Muscle of back (tissue), 11 donors: ENCODE measurements around the gene GRIN2A. TPM values are rescaled to one million over a fixed set of nuclear protein-coding genes. Genes with fewer than 3 reads are reported as not detected.
A peak's percentile ranks its signal among the peaks of the same experiment; 100 is the strongest.

Experiments
- DNase-seq, 3 donors: peaks; one replicate each; pipeline versions ENCODE4 v3.0.0 to v3.0.0-alpha.2; 2013
- polyA plus RNA-seq, 10 donors: library from polyadenylated mRNA; unstranded; fragments of 120-200 nt; gene quantifications; one replicate each; pipeline ENCODE4 v1.2.1, GENCODE V29; 2013; ENCODE audit not compliant: insufficient read length in 10 of 10

The GRIN2A gene
- polyA plus RNA-seq, 10 donors: 0.22 to 0.66 (median 0.34) TPM

DNA sequence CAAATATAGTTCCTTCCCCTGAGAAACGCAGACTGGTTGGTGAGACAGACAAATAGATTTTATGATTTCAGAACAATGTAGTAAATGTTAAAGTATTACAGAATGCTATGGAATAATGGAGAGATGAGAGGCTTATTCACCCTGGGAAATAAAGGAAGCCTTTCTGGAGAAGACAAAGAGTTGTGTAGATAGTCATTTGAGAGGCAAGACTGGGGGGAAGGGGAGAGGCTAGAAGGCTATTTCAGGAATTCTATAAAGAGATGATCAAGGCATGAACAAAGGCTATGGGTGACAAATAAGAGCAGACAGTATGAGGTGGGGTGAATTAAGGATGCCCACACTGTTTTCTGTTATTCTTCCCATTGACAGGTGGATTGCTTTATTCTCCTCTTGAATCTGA, 211.4 kb downstream of the GRIN2A start:
- no peak for DNase-seq

DNA sequence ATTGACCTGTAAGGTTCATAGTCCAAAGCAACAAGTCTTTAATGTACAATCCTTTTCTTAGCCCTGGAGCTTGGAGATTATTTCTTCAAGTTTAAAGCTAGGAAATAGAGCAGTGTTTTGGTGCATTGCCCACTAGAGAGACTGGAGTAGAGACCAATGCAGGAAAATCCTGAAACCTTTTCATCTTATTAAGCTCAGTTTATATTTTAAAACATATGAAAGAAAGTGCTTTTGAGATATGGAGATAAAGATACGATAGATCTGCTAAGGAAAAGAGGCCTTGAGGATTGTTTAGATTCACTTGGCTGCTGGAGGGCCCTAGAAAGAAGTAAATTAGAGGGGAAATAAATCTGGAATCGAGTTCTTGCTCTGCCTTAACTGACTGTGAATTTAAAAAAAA, 212.0 kb downstream of the GRIN2A start:
- no peak for DNase-seq

DNA sequence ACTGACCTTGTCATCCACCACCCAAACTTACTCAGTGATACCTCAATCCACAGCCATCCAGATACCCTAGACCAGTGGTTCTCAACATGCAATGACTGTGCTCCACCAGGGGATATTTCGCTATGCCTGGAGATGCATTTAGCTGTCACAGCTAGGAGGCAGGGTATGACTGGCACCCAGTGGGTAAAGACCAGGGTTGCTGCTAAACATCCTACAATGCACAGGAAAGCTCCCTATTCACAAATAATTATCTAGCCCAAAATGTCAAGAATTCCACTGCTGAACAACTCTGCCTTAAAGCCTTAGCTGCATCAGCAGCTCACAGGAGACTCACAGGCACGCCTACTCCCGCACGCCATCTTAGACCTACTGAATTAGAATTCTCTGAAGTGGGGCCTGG, 212.6 kb downstream of the GRIN2A start:
- DNase-seq: no peak

GRCh38 chr16:9966569-9967157, 215.6 kb downstream of the GRIN2A start:
- DNase-seq: no peak

- DNase-seq: no peak
Observed at GRCh38 chr16:9965079-9965478, 217.1 kb downstream of the GRIN2A start.

GRCh38 chr16:9964426-9964825, 217.8 kb downstream of the GRIN2A start:
- no peak for DNase-seq

GRCh38 chr16:9957433-9957832, 224.8 kb downstream of the GRIN2A start:
- no peak for DNase-seq

DNA sequence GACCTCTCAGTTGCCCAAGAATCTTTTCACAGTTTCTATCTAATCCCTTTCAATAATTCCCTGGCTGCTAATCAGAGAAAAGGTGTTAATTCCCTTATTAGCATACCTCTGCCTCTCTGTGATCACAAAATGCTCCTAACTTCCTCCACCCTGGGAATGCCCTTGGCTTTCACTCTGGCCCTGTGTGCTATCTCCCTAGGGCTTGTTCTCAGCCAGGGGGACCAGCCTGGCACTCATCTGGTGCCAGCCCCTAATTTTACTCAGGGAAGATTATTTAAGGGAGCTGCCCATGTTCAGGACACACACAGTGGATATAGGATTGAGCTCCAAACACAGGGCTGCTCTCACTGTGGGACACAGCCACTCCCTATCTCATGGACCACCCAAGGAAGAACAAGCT, 225.2 kb downstream of the GRIN2A start:
- no peak for DNase-seq

DNA sequence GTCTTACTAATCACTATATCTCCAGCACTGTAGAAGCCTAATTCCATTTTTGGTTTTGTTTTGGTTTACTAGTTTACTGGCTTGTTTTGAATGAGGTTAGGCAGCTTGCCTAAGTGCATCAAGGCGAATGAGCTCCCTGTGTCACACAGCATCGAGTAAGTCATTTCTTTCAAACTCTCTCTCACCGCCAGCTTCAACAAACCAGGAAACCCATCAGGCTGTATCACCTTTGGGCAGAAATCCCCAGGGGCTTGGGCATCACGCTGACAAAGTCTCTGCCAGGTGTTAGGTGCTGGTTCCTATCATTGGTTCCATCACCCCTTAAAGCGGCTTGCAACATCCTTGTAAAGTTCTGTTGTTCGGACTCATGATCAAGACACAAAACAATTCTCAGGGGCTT, 226.6 kb downstream of the GRIN2A start:
- no peak for DNase-seq

GRCh38 chr16:9953908-9954570, 228.2 kb downstream of the GRIN2A start:
- peak in 2 of 3 donors; percentile 21 to 56 for DNase-seq

GRCh38 chr16:9950658-9951057, 231.6 kb downstream of the GRIN2A start:
- no peak for DNase-seq

DNA sequence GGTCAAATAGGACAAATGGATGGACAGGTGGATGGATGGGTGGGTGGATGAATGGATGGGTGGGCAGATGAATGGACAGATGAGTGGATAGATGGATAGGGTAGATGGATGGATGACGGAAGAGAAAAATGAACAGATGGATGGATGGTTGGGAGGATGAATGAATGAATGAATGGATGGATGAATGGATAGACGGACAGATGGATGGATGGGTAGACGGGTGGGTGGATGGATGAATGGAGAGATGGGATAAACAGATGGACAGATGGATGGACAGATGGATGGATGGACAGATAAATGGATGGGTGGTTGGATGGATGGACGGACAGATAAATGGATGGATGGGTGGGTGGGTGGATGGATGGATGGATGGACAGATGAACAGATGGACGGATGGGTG, 232.8 kb downstream of the GRIN2A start:
- DNase-seq: no peak

DNA sequence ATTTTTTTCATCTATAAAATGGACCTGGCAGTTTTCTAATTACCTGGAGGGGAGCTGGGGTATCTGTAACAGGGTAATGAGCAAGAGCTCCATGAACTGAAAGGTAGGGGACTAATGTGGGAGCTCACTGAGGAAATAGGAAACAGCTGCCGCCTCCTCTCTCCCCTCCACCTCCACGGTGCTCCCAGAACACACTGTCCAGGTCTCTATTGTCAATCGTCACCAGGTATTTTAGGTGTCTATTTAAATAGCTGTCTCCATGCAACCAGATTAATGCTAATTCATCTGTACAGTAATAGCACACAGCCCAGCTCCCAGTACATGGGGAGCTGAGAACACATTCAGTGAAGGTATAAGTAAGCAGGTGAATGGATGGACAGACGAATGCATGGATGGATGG, 233.3 kb downstream of the GRIN2A start:
- no peak for DNase-seq

DNA sequence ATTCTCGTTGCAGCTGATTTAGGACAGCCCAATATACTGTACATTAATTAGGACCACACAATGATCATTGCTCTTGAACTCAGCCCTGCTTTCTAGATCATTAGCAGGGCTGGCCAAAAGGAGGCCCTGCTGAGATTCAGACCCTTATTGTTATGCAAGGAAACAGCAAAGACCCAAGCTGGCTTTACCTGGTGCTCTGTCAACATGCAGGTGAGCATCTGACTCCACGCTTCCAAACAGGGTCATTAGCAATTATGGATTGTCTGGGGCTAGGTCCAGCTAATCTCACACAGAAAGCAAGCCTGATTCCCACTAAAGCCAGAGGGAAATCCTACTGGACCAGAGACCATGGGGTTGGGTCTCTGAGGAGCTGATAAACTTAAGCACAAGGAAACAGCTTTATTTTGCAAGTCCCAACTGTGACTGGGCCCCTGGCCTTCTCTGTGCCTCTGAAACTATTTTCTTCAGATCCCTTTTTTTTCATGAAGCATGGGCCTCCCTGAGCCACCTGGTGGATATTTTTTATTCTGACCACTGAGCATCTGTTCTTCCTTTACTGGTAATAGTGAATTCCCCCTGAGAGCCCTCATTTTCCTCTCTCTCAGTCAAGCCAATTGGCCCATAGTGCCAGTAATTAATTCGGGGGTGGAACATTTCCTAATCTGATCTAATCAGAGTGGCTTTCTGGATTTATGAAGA, 236.1 kb downstream of the GRIN2A start:
- DNase-seq: peak in 1 of 3 donors; percentile 35

DNA sequence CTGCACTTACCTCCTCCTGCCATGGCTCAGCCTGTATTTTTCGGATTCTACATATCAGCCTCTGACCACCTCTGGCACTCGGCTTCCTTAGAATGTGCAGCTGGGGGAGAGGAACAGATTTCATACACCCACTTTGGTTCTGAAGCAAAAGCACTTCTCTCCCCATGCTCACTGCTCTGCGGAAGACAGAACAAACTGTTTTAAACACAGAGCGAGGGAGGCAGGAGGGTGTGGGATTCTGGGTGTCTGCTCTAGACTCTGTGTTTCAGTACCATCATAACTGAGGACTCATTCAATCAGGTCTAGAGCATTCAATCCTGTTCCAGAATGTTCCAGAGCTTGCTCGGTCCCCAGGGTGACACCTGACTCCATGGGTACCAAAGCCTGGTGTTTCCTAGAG, 239.1 kb downstream of the GRIN2A start:
- no peak for DNase-seq

GRCh38 chr16:9941245-9941644, 241.0 kb downstream of the GRIN2A start:
- DNase-seq: no peak

- no peak for DNase-seq
Observed at GRCh38 chr16:9934723-9935508, 247.3 kb downstream of the GRIN2A start.

- DNase-seq: no peak
Observed at GRCh38 chr16:9932919-9933653, 249.1 kb downstream of the GRIN2A start.

DNA sequence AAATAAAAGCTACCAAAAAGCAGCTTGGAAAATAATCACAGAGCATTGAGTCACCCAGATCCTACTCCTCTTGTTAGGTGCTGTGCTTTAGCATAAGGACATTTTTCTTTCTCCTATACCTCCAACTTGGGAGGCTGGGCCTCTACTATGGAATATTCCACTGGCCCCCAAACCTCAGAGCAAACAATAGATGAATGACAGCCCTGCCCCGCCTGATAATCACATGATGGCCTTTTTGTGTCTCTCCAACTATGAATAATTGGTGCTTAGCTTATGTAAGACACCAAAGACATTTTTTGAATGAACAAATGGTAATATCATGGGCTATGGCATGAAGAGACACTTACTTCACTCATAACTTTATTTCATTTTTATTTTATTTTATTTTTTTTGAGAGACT, 250.2 kb downstream of the GRIN2A start:
- no peak for DNase-seq

GRCh38 chr16:9929836-9930235, 252.4 kb downstream of the GRIN2A start:
- no peak for DNase-seq

- no peak for DNase-seq
Observed at GRCh38 chr16:9929313-9929712, 252.9 kb downstream of the GRIN2A start.

DNA sequence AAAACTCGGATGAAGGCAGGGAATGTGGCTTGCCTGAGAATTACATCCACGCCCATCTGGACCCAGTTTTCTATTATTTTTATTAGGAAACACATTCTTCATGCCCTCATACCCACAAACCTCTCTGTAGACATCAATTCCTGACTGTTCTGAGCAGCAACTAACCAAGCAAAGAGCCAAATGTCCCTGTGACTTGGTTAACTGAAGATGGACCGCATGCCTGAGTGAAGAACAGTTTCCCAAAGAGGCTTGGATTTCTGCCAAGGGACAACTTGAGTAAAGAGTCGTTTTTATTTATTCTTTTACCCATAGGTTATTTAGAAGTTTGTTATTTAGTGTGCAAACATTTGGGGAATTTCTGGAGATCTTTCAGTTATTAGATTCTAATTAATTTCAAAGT, 259.8 kb downstream of the GRIN2A start:
- no peak for DNase-seq
